ENCODE data around the gene AP1M1.

GRCh38 chr19:16208847-16209665, 11.3 kb downstream of the AP1M1 start:
- no peak for TF ChIP-seq CTCF (tag by site-specific recombination; IDR thresholded peaks at IDR 0.05)
- TF ChIP-seq ZNF433 (tag by site-specific recombination; IDR thresholded peaks at IDR 0.05; ENCODE audit: low read depth) = no peak
- no peak for TF ChIP-seq ZNF211 (tag by site-specific recombination; IDR thresholded peaks at IDR 0.05; ENCODE audit: low read depth)
- TF ChIP-seq ZNF155 (tag by site-specific recombination; IDR thresholded peaks at IDR 0.05) = no peak
- no peak for TF ChIP-seq ZBTB11 (tag by site-specific recombination; conservative IDR thresholded peaks at IDR 0.05; ENCODE audit: low read depth)

Measured in HEK293 (cell line).